IMR-90 (cell line): Measurements from ENCODE around the gene PTS. TPM values are rescaled to one million over a fixed set of nuclear protein-coding genes. Genes with fewer than 3 reads are reported as not detected.

Source experiments
- ATAC-seq: fragments of 200-7000 bp; cut with Tn5 transposase; 2 replicates; pipeline ENCODE4 v1.9.1; 2020; ENCODE audit warnings: low read depth, mild to moderate bottlenecking, moderate library complexity
- BruUV-seq: library from RNA; stranded (reverse); fragments of 400-500 nt; replicated peaks from 2 replicates; lab custom pipeline; 2021; lab: Mats Ljungman, UMichigan
- CTCF ChIA-PET: fragments of 300-600 bp; formaldehyde crosslinking; extraction: SDS; loops from one replicate; lab custom pipeline; 2021; ENCODE audit warnings: antibody characterized with exemption; lab: Yijun Ruan, JAX
- POLR2A ChIA-PET: fragments of 300-600 bp; sonication (Branson Sonifier 250); formaldehyde crosslinking; loops from one replicate; lab custom pipeline; 2022; ENCODE audit warnings: antibody characterized with exemption; ENCODE audit not compliant: unreplicated experiment; lab: Charles Lee
- DNase-seq: peaks from one replicate; pipeline ENCODE4 v3.0.0; 2013
- H2AFZ ChIP-seq: replicated peaks from 2 replicates; pipeline ENCODE3; 2013; ENCODE audit warnings: low read length, mild to moderate bottlenecking; ENCODE audit not compliant: poor library complexity
- H2AK5ac ChIP-seq: 2 replicates; pipeline ENCODE4 v1.6.1; 2013; ENCODE audit warnings: low read depth, low read length, inconsistent platforms
- H2AK9ac ChIP-seq: replicated peaks from 2 replicates; pipeline ENCODE3; 2013; ENCODE audit warnings: mild to moderate bottlenecking, low read depth, low read length, moderate library complexity; ENCODE audit not compliant: poor library complexity
- H2BK120ac ChIP-seq: 2 replicates; pipeline ENCODE4 v1.6.1; 2013; ENCODE audit warnings: low read depth, low read length, inconsistent platforms
- H2BK15ac ChIP-seq: 3 replicates; pipeline ENCODE4 v1.6.1; 2013; ENCODE audit warnings: low read depth, low read length, inconsistent platforms
- H2BK20ac ChIP-seq: 2 replicates; pipeline ENCODE4 v1.6.1; 2013; ENCODE audit warnings: low read depth, mild to moderate bottlenecking, inconsistent platforms, low read length, moderate library complexity
- H2BK5ac ChIP-seq: 2 replicates; pipeline ENCODE4 v1.6.1; 2013; ENCODE audit warnings: mild to moderate bottlenecking, low read depth, low read length, inconsistent platforms; ENCODE audit not compliant: poor library complexity, severe bottlenecking
- H3K14ac ChIP-seq: replicated peaks from 2 replicates; pipeline ENCODE4 v1.6.1; 2013; ENCODE audit warnings: low read depth, low read length, inconsistent platforms
- H3K18ac ChIP-seq: 2 replicates; pipeline ENCODE4 v1.6.1; 2013; ENCODE audit warnings: low read depth, low read length, control low read depth
- H3K23ac ChIP-seq: 2 replicates; pipeline ENCODE4 v1.6.1; 2013; ENCODE audit warnings: low read depth, low read length, inconsistent platforms
- H3K27ac ChIP-seq: 2 replicates; pipeline ENCODE4 v1.5.1; 2013; ENCODE audit warnings: mild to moderate bottlenecking, control low read depth, low read length; ENCODE audit not compliant: insufficient read depth
- H3K27me3 ChIP-seq: 2 replicates; pipeline ENCODE4 v1.6.1; 2013; ENCODE audit warnings: low read length; ENCODE audit not compliant: control insufficient read depth, insufficient read depth
- H3K36me3 ChIP-seq: 2 replicates; pipeline ENCODE4 v1.6.1; 2013; ENCODE audit warnings: low read length, mixed read lengths; ENCODE audit not compliant: control insufficient read depth, insufficient read depth
- H3K4ac ChIP-seq: 2 replicates; pipeline ENCODE4 v1.6.1; 2013; ENCODE audit warnings: low read depth, low read length, inconsistent platforms
- H3K4me1 ChIP-seq: 2 replicates; pipeline ENCODE4 v1.6.1; 2013; ENCODE audit warnings: low read length, mixed read lengths; ENCODE audit not compliant: control insufficient read depth, insufficient read depth
- H3K4me2 ChIP-seq: 2 replicates; pipeline ENCODE4 v1.6.1; 2013; ENCODE audit warnings: low read depth, mild to moderate bottlenecking, control low read depth, low read length, moderate library complexity
- H3K4me3 ChIP-seq: 2 replicates; pipeline ENCODE4 v1.5.1; 2013; ENCODE audit warnings: low read depth, mild to moderate bottlenecking, control low read depth, low read length, moderate library complexity; ENCODE audit not compliant: insufficient read depth
- H3K56ac ChIP-seq: 2 replicates; pipeline ENCODE4 v1.6.1; 2013; ENCODE audit warnings: low read length, inconsistent platforms; ENCODE audit not compliant: insufficient read depth; ENCODE audit errors: extremely low read depth
- H3K79me1 ChIP-seq, 2 experiments: 2 replicates each; pipeline ENCODE4 v1.6.1; 2013; ENCODE audit warnings: low read length in 2 of 2, inconsistent platforms in 1 of 2, low read depth in 1 of 2
- H3K9ac ChIP-seq: 2 replicates; pipeline ENCODE4 v1.6.1; 2013; ENCODE audit warnings: low read depth, low read length, control low read depth
- H3K9me1 ChIP-seq: 2 replicates; pipeline ENCODE4 v1.6.1; 2013; ENCODE audit warnings: low read length, inconsistent platforms; ENCODE audit not compliant: insufficient read depth
- H3K9me3 ChIP-seq: 2 replicates; pipeline ENCODE4 v1.6.1; 2013; ENCODE audit warnings: low read length; ENCODE audit not compliant: control insufficient read depth, insufficient read depth
- H4K20me1 ChIP-seq: 2 replicates; pipeline ENCODE4 v1.6.1; 2013; ENCODE audit warnings: low read length, inconsistent platforms; ENCODE audit not compliant: insufficient read depth
- H4K5ac ChIP-seq: 2 replicates; pipeline ENCODE4 v1.6.1; 2013; ENCODE audit warnings: mild to moderate bottlenecking, low read depth, low read length, control low read depth
- H4K8ac ChIP-seq, 2 experiments: 2 replicates each; pipeline ENCODE4 v1.6.1; 2013; ENCODE audit warnings: low read depth in 2 of 2, low read length in 2 of 2, control low read depth in 1 of 2, inconsistent platforms in 1 of 2
- H4K91ac ChIP-seq: 2 replicates; pipeline ENCODE4 v1.6.1; 2013; ENCODE audit warnings: low read depth, low read length, inconsistent platforms; ENCODE audit not compliant: insufficient read depth
- BHLHE40 ChIP-seq: fragments of 150-350 bp; IDR thresholded peaks from 2 replicates; pipeline ENCODE4 v1.6.1; 2016; ENCODE audit warnings: mild to moderate bottlenecking, low read depth, low read length
- CEBPB ChIP-seq: IDR thresholded peaks from 2 replicates; pipeline ENCODE4 v1.6.1; 2012; ENCODE audit warnings: low read depth, low read length, improper control_type of control experiment
- CHD1 ChIP-seq: IDR thresholded peaks from 2 replicates; pipeline ENCODE4 v1.6.1; 2012; ENCODE audit warnings: low read depth, low read length, improper control_type of control experiment
- CTCF ChIP-seq: conservative IDR thresholded peaks from 2 replicates; pipeline ENCODE4 v1.5.1; 2012; ENCODE audit warnings: mild to moderate bottlenecking, low read depth, low read length, improper control_type of control experiment
- ELK1 ChIP-seq: fragments of 150-350 bp; IDR thresholded peaks from 2 replicates; pipeline ENCODE4 v1.6.1; 2016; ENCODE audit warnings: low read depth, mild to moderate bottlenecking, low read length, moderate library complexity, borderline replicate concordance
- FOS ChIP-seq: fragments of 150-350 bp; IDR thresholded peaks from 2 replicates; pipeline ENCODE4 v1.6.1; 2016; ENCODE audit warnings: low read depth, low read length
- MAFK ChIP-seq: IDR thresholded peaks from 2 replicates; pipeline ENCODE4 v1.6.1; 2012; ENCODE audit warnings: low read depth, low read length, improper control_type of control experiment
- MAZ ChIP-seq: IDR thresholded peaks from 2 replicates; pipeline ENCODE4 v1.6.1; 2012; ENCODE audit warnings: low read depth, mild to moderate bottlenecking, low read length, improper control_type of control experiment, moderate library complexity, borderline replicate concordance
- MXI1 ChIP-seq: IDR thresholded peaks from 2 replicates; pipeline ENCODE4 v1.6.1; 2012; ENCODE audit warnings: low read depth, mild to moderate bottlenecking, low read length, moderate library complexity, borderline replicate concordance
- NFE2L2 ChIP-seq: fragments of 150-350 bp; IDR thresholded peaks from 2 replicates; pipeline ENCODE4 v1.6.1; 2016; ENCODE audit warnings: low read depth, mild to moderate bottlenecking, low read length
- POLR2A ChIP-seq: IDR thresholded peaks from 2 replicates; pipeline ENCODE4 v1.6.1; 2012; ENCODE audit warnings: mild to moderate bottlenecking, low read depth, low read length
- RAD21 ChIP-seq: IDR thresholded peaks from 2 replicates; pipeline ENCODE4 v1.6.1; 2012; ENCODE audit warnings: low read length, improper control_type of control experiment
- RCOR1 ChIP-seq: IDR thresholded peaks from 2 replicates; pipeline ENCODE4 v1.6.1; 2012; ENCODE audit warnings: mild to moderate bottlenecking, low read length, improper control_type of control experiment; ENCODE audit not compliant: insufficient replicate concordance
- RFX5 ChIP-seq: IDR thresholded peaks from 2 replicates; pipeline ENCODE4 v1.8.0; 2012; ENCODE audit warnings: low read depth, mild to moderate bottlenecking, low read length, moderate library complexity
- SMC3 ChIP-seq: fragments of 150-350 bp; IDR thresholded peaks from 2 replicates; pipeline ENCODE4 v1.6.1; 2016; ENCODE audit warnings: low read depth, mild to moderate bottlenecking, antibody characterized with exemption, low read length, moderate library complexity
- WGBS, 2 experiments: methylation state at CpG; one replicate each; pipeline versions ENCODE4 v1.1.5 to v1.1.7; 2013; ENCODE audit warnings: missing lambda C conversion rate in 2 of 2; ENCODE audit not compliant: insufficient read length in 1 of 2; ENCODE audit errors: extremely low coverage in 2 of 2; 5-methylcytosine and 5-hydroxymethylcytosine counted together
- dilution Hi-C: fragments of 300-500 bp; cut with HindIII; formaldehyde crosslinking; loops from one replicate; pipeline ENCODE4 v1.14.3; 2018; ENCODE audit warnings: low sequenced_read_pairs; ENCODE audit not compliant: unreplicated experiment
- in situ Hi-C: fragments of 300-500 bp; cut with MboI; formaldehyde crosslinking; loops from 3 replicates; pipeline ENCODE4 v1.14.3; 2019; ENCODE audit warnings: low sequenced_read_pairs, inconsistent platforms, mixed read lengths
- intact Hi-C: fragments of 100-400 bp; cut with micrococcal nuclease; formaldehyde crosslinking; loops from 2 replicates; pipeline ENCODE4 v1.10.0; 2022
- polyA plus RNA-seq, 3 experiments: library from polyadenylated mRNA; depleted of rRNA; stranded (reverse); fragments of >200 nt; gene quantifications; 2 replicates each; pipeline ENCODE4 v1.2.3, GENCODE V29; 2012; ENCODE audit warnings: low replicate concordance in 1 of 3
- total RNA-seq: library from RNA; depleted of rRNA; stranded (reverse); fragments of >200 nt; gene quantifications from 2 replicates; pipeline ENCODE4 v1.2.3, GENCODE V29; 2012
- TF ChIP-seq, protein P1 (sequence below): fragments of 150-350 bp; IDR thresholded peaks from 2 replicates; pipeline ENCODE4 v1.6.1; 2017; ENCODE audit warnings: mild to moderate bottlenecking, antibody characterized with exemption, low read length, low read depth

The PTS gene
- total and polyA plus RNA-seq, 2 of the 4 experiments (the other 2 are of a cell fraction), result 21.0 to 51.8 TPM

GRCh38 chr11:112206071-112206470 lies 20.2 kb upstream of the PTS start:
- H2AK9ac ChIP-seq, result no peak overlapping the region
- H3K9me1 ChIP-seq, result no peaks in the 10 kb centered on the region
- no peak overlapping the region for H2BK20ac ChIP-seq
- H3K4me3 ChIP-seq, result no peak overlapping the region
- H3K56ac ChIP-seq, result no peak overlapping the region
- H4K5ac ChIP-seq, result no peak overlapping the region
- no peak overlapping the region for H3K27ac ChIP-seq
- no TSS peak for BruUV-seq
- H2AFZ ChIP-seq, result no peak overlapping the region
- DNase-seq (no peak), ATAC-seq (no peak)
- no peak for TF ChIP-seq FOS
- TF ChIP-seq CHD1, result no peak
- no peak for TF ChIP-seq ELK1
- no peak for TF ChIP-seq CTCF
- no peak for TF ChIP-seq MAZ
- TF ChIP-seq RCOR1, result no peak
- TF ChIP-seq MXI1, result no peak
- TF ChIP-seq, protein P1, sequence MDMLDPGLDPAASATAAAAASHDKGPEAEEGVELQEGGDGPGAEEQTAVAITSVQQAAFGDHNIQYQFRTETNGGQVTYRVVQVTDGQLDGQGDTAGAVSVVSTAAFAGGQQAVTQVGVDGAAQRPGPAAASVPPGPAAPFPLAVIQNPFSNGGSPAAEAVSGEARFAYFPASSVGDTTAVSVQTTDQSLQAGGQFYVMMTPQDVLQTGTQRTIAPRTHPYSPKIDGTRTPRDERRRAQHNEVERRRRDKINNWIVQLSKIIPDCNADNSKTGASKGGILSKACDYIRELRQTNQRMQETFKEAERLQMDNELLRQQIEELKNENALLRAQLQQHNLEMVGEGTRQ, result no peak
- TF ChIP-seq NFE2L2, result no peak
- TF ChIP-seq RFX5, result no peak
- no peak for TF ChIP-seq CEBPB
- no peak for TF ChIP-seq MAFK
- TF ChIP-seq BHLHE40, result no peak
- no peak for TF ChIP-seq RAD21
- TF ChIP-seq POLR2A, result no peak
- no peak for TF ChIP-seq SMC3
- H4K91ac ChIP-seq, result no peak overlapping the region
- dilution Hi-C loops, result no loop called here
- H3K4me2 ChIP-seq, result no peak overlapping the region
- H3K79me1 ChIP-seq, result no peaks in the 10 kb centered on the region
- no peak overlapping the region for H2AK5ac ChIP-seq
- H3K18ac ChIP-seq, result no peak overlapping the region
- intact Hi-C loops, result no loop called here
- POLR2A ChIA-PET, result no interaction called here
- H3K23ac ChIP-seq, result no peak overlapping the region
- H3K9me3 ChIP-seq, result no peaks in the 10 kb centered on the region
- no peaks in the 10 kb centered on the region for H3K36me3 ChIP-seq
- no peak overlapping the region for H2BK5ac ChIP-seq
- H3K4me1 ChIP-seq, result no peaks in the 10 kb centered on the region
- no peaks in the 10 kb centered on the region for H3K27me3 ChIP-seq
- no peak overlapping the region for H2BK15ac ChIP-seq
- H3K4ac ChIP-seq, result no peak overlapping the region
- no peak overlapping the region for H3K14ac ChIP-seq
- no peaks in the 10 kb centered on the region for H4K20me1 ChIP-seq
- H2BK120ac ChIP-seq, result no peak overlapping the region
- 83% methylated on average over 5 of the region's 23 CpGs; no CpG with 5 or more reads in 1 of the 2 experiments for WGBS, 2 experiments
- no peak overlapping the region for H3K9ac ChIP-seq
- H4K8ac ChIP-seq, result no peak overlapping the region
- in situ Hi-C loops, result loop anchor here (25.0 kb wide), 1 partner anchor 1331 kb away; no protein-coding TSS in a partner anchor
- CTCF ChIA-PET, result no interaction called here
